K562 (cell line): ENCODE measurements around the gene EMC8. TPM values are rescaled to one million over a fixed set of nuclear protein-coding genes. Genes with fewer than 3 reads are reported as not detected.

Source experiments
- ATAC-seq: fragments of 200-7000 bp; cut with Tn5 transposase; 3 replicates; pipeline ENCODE4 v1.9.1; 2020; ENCODE audit warnings: moderate library complexity
- BruUV-seq: library from RNA; stranded (reverse); fragments of 400-500 nt; replicated peaks from 2 replicates; lab custom pipeline; 2021; lab: Mats Ljungman, UMichigan
- CTCF ChIA-PET: fragments of 300-600 bp; formaldehyde crosslinking; extraction: SDS; loops from one replicate; lab custom pipeline; 2021; ENCODE audit warnings: low intra/inter-chr PET ratio; lab: Yijun Ruan, JAX
- POLR2A ChIA-PET: fragments of 300-600, 350-650 bp; sonication (Branson Sonifier 250); formaldehyde crosslinking; extraction: SDS; loops from one replicate; lab custom pipeline; 2021; ENCODE audit warnings: antibody characterized with exemption, inconsistent platforms; lab: Yijun Ruan, JAX
- DNase-seq, 4 experiments: peaks; one replicate each; pipeline versions ENCODE4 v3.0.0 to v3.0.0-alpha.2; 2011 to 2018; ENCODE audit warnings: low spot score in 3 of 4, mixed read lengths in 3 of 4; ENCODE audit errors: extremely low read depth in 1 of 4
- FAIRE-seq: peaks from 2 replicates; lab custom pipeline; 2011; peaks lifted over from hg19 to GRCh38; lab: Jason Lieb, UNC
- H2AFZ ChIP-seq: 2 replicates; pipeline ENCODE4 v1.6.0; 2011; ENCODE audit warnings: low read depth, low read length, control low read depth, inconsistent platforms
- H3K27ac ChIP-seq: fragments of 200-600 bp; 3 replicates; pipeline ENCODE4 v1.8.0; 2011; ENCODE audit warnings: low read depth, mild to moderate bottlenecking, control low read depth, inconsistent platforms, low read length, moderate library complexity, mixed read lengths; ENCODE audit errors: extremely low read depth
- H3K27me3 ChIP-seq, 2 experiments: fragments of 300-600 bp in 1 of 2; 2 replicates in 1 of 2; 3 replicates in 1 of 2; pipeline versions ENCODE4 v1.6.0 to v1.8.0; 2011; ENCODE audit warnings: inconsistent platforms in 2 of 2, low read length in 2 of 2, mild to moderate bottlenecking in 1 of 2, mixed read lengths in 1 of 2, moderate library complexity in 1 of 2; ENCODE audit not compliant: control insufficient read depth in 2 of 2, insufficient read depth in 2 of 2
- H3K36me3 ChIP-seq: fragments of 300-600 bp; 3 replicates; pipeline ENCODE4 v1.8.0; 2011; ENCODE audit warnings: mild to moderate bottlenecking, low read length, inconsistent platforms; ENCODE audit not compliant: control insufficient read depth, insufficient read depth
- H3K4me1 ChIP-seq, 2 experiments: fragments of 200-600 bp in 1 of 2; replicated peaks in 1 of 2; 2 replicates in 1 of 2; 3 replicates in 1 of 2; pipeline versions ENCODE4 v1.5.1 to v1.8.0; 2011; ENCODE audit warnings: inconsistent platforms in 2 of 2, low read length in 2 of 2, mild to moderate bottlenecking in 1 of 2, mixed read lengths in 1 of 2, moderate library complexity in 1 of 2; ENCODE audit not compliant: control insufficient read depth in 2 of 2, insufficient read depth in 2 of 2
- H3K4me2 ChIP-seq: 2 replicates; pipeline ENCODE4 v1.6.1; 2011; ENCODE audit warnings: low read length, control low read depth, inconsistent platforms, mixed read lengths; ENCODE audit not compliant: insufficient read depth
- H3K4me3 ChIP-seq: fragments of 200-600 bp; sonication (generic), shearing (Covaris generic); 2 replicates; pipeline ENCODE4 v1.5.1; 2016; ENCODE audit warnings: control low read depth, inconsistent platforms
- H3K79me2 ChIP-seq: fragments of 200-600 bp; 3 replicates; pipeline ENCODE4 v1.8.0; 2011; ENCODE audit warnings: low read length, inconsistent platforms; ENCODE audit not compliant: control insufficient read depth, insufficient read depth
- H3K9ac ChIP-seq, 2 experiments: 2 replicates each; pipeline versions ENCODE4 v1.6.0 to v1.6.1; 2011; ENCODE audit warnings: low read depth in 2 of 2, low read length in 2 of 2, control low read depth in 1 of 2, inconsistent platforms in 1 of 2, mild to moderate bottlenecking in 1 of 2, mixed read lengths in 1 of 2; ENCODE audit not compliant: insufficient read depth in 1 of 2
- H3K9me1 ChIP-seq: one replicate; pipeline ENCODE4 v1.6.0; 2011; ENCODE audit warnings: inconsistent platforms, mild to moderate bottlenecking, low read length, moderate library complexity; ENCODE audit not compliant: control insufficient read depth, insufficient read depth
- H3K9me3 ChIP-seq: replicated peaks from 2 replicates; pipeline ENCODE4 v1.5.1; 2011; ENCODE audit warnings: low read depth, low read length, inconsistent platforms; ENCODE audit not compliant: control insufficient read depth, insufficient read depth
- H4K20me1 ChIP-seq: replicated peaks from 2 replicates; pipeline ENCODE4 v1.6.1; 2011; ENCODE audit warnings: low read length, inconsistent platforms, mixed read lengths; ENCODE audit not compliant: control insufficient read depth, insufficient read depth
- ARHGAP35 ChIP-seq: fragments of 450-650 bp; IDR thresholded peaks from 2 replicates; pipeline ENCODE4 v1.6.1; 2018; ENCODE audit not compliant: partially characterized antibody
- FOXK1 ChIP-seq: sonication (generic); formaldehyde crosslinking; IDR thresholded peaks from 2 replicates; pipeline ENCODE4 v1.8.0; 2022; ENCODE audit warnings: missing genetic modification reagents, mild to moderate bottlenecking, borderline replicate concordance
- GTF2F1 ChIP-seq: IDR thresholded peaks from 2 replicates; pipeline ENCODE4 v1.6.1; 2011; ENCODE audit warnings: low read depth, low read length, improper control_type of control experiment
- HNRNPK ChIP-seq: fragments of 200-400 bp; formaldehyde crosslinking; IDR thresholded peaks from one replicate; pipeline ENCODE4 v1.6.1; 2018; ENCODE audit warnings: mild to moderate bottlenecking, low read depth, low read length; ENCODE audit not compliant: poor library complexity, severe bottlenecking
- HNRNPLL ChIP-seq: fragments of 200-400 bp; formaldehyde crosslinking; IDR thresholded peaks from 2 replicates; pipeline ENCODE4 v1.6.1; 2017; ENCODE audit warnings: low read length, low read depth, mild to moderate bottlenecking; ENCODE audit not compliant: poor library complexity, severe bottlenecking
- LEF1 ChIP-seq: fragments of 450-650 bp; IDR thresholded peaks from 2 replicates; pipeline ENCODE4 v1.6.1; 2016; ENCODE audit warnings: mild to moderate bottlenecking
- NCOR1 ChIP-seq: fragments of 450-650 bp; IDR thresholded peaks from 2 replicates; pipeline ENCODE4 v1.6.1; 2016; ENCODE audit warnings: mild to moderate bottlenecking, moderate library complexity
- NFIC ChIP-seq: fragments of 450-650 bp; IDR thresholded peaks from 2 replicates; pipeline ENCODE4 v1.6.1; 2017; ENCODE audit warnings: mild to moderate bottlenecking, inconsistent platforms
- POLR2A ChIP-seq: fragments of 450-650 bp; conservative IDR thresholded peaks from 2 replicates; pipeline ENCODE4 v1.6.1; 2016
- RHOXF2B ChIP-seq: fragments of 250-450 bp; sonication (Bioruptor Pico); conservative IDR thresholded peaks from 2 replicates; pipeline ENCODE4 v1.5.1; 2021
- SAFB2 ChIP-seq: fragments of 200-400 bp; formaldehyde crosslinking; IDR thresholded peaks from 2 replicates; pipeline ENCODE4 v1.6.1; 2018; ENCODE audit warnings: borderline replicate concordance, low read length, low read depth, moderate library complexity; ENCODE audit not compliant: severe bottlenecking
- SLC30A9 ChIP-seq: fragments of 250-450 bp; sonication (Bioruptor Pico); IDR thresholded peaks from 2 replicates; pipeline ENCODE4 v1.8.0; 2022; ENCODE audit warnings: mild to moderate bottlenecking, moderate library complexity
- STAT6 ChIP-seq: sonication (generic); formaldehyde crosslinking; IDR thresholded peaks from 2 replicates; pipeline ENCODE4 v1.8.1; 2023; ENCODE audit warnings: mild to moderate bottlenecking, missing genetic modification reagents
- WHSC1 ChIP-seq: IDR thresholded peaks from one replicate; pipeline ENCODE4 v1.6.1; 2012; ENCODE audit warnings: low read length, control low read depth, inconsistent platforms
- ZBTB34 ChIP-seq: fragments of 250-450 bp; sonication (Bioruptor Pico); IDR thresholded peaks from 2 replicates; pipeline ENCODE4 v1.8.0; 2021; ENCODE audit warnings: mild to moderate bottlenecking, moderate library complexity
- ZFP91 ChIP-seq: sonication (generic); formaldehyde crosslinking; IDR thresholded peaks from 2 replicates; pipeline ENCODE4 v1.8.0; 2022; ENCODE audit warnings: mild to moderate bottlenecking, missing genetic modification reagents
- ZNF217 ChIP-seq: sonication (generic); formaldehyde crosslinking; IDR thresholded peaks from 2 replicates; pipeline ENCODE4 v1.8.0; 2022; ENCODE audit warnings: mild to moderate bottlenecking, missing genetic modification reagents
- WGBS: fragments of 100-300 bp; shearing (Covaris generic); methylation state at CpG from one replicate; pipeline ENCODE4 v1.1.6; 2016; ENCODE audit warnings: low coverage, mixed read lengths; ENCODE audit not compliant: insufficient coverage; ENCODE audit errors: missing lambda C conversion rate; 5-methylcytosine and 5-hydroxymethylcytosine counted together
- in situ Hi-C: fragments of 300-500 bp; cut with MboI; formaldehyde crosslinking; loops from 4 replicates; pipeline ENCODE4 v1.15.0; 2018; ENCODE audit warnings: inconsistent platforms, mixed read lengths
- intact Hi-C: fragments of 100-400 bp; cut with micrococcal nuclease; formaldehyde crosslinking; loops from 2 replicates; pipeline ENCODE4 v1.14.2; 2022
- polyA plus RNA-seq, 8 experiments: library from polyadenylated mRNA; depleted of rRNA in 4 of 8; stranded (reverse) in 5 of 8; unstranded in 3 of 8; fragments of >200 nt; fragmentation: Nextera tagmentation in 2 of 8; fragmentation: Illumina TruSeq in 1 of 8; extraction: Ambion mirVana in 2 of 8; extraction: Trizol in 1 of 8; gene quantifications; 2 replicates each; pipeline versions ENCODE4 v1.2.1 to v1.2.3, GENCODE V29; 2011 to 2014; ENCODE audit warnings: inconsistent platforms in 1 of 8, missing spikeins in 1 of 8
- total RNA-seq, 7 experiments: library from RNA; depleted of rRNA in 6 of 7; stranded (reverse); fragments of >200 nt in 6 of 7; fragmentation: Illumina TruSeq in 2 of 7; extraction: Trizol in 2 of 7; gene quantifications; 2 replicates each; pipeline versions ENCODE4 v1.2.1 to v1.2.3, GENCODE V29; 2011 to 2021; ENCODE audit warnings: low replicate concordance in 1 of 7

The EMC8 gene
- total and polyA plus RNA-seq, 9 of the 15 experiments (the other 6 are each of a cell fraction or from before 2014, with no cell fraction given), result 11.4 to 81.8 (median 48.6) TPM

- no peak for FAIRE-seq
- TF ChIP-seq GTF2F1, result no peak
- no peak for TF ChIP-seq STAT6
- TF ChIP-seq POLR2A, result no peak
- TF ChIP-seq ARHGAP35, result no peak
- no peak for TF ChIP-seq ZFP91
- TF ChIP-seq ZBTB34 (CRISPR knock-in tag), result no peak
- no peak for TF ChIP-seq NCOR1
- no peak for TF ChIP-seq FOXK1
- no peak for TF ChIP-seq SLC30A9 (CRISPR knock-in tag)
- TF ChIP-seq RHOXF2B, result no peak
- no peak for TF ChIP-seq LEF1
- no peak for TF ChIP-seq HNRNPLL
- no peak for TF ChIP-seq SAFB2
- TF ChIP-seq WHSC1, result no peak
- no peak for TF ChIP-seq ZNF217
- TF ChIP-seq HNRNPK, result no peak
- no peak for TF ChIP-seq NFIC
- no peak for DNase-seq
- POLR2A ChIA-PET, result no interaction called here
- peaks cover 3% of the 10 kb centered on the region for H3K9me1 ChIP-seq
- no peak overlapping the region for H3K9ac ChIP-seq
- H3K27me3 ChIP-seq, result peaks cover 56 to 85% of the 10 kb centered on the region in 2 experiments
- no peak for ATAC-seq
- no TSS peak for BruUV-seq
- no peaks in the 10 kb centered on the region for H3K79me2 ChIP-seq
- CTCF ChIA-PET, result no interaction called here
- intact Hi-C loops, result no loop called here
- no peak overlapping the region for H2AFZ ChIP-seq
- no peaks in the 10 kb centered on the region; the same call in 1 of the 2 replicates for H3K9me3 ChIP-seq
- H3K36me3 ChIP-seq, result no peaks in the 10 kb centered on the region
- no peak overlapping the region for H3K4me2 ChIP-seq
- H3K27ac ChIP-seq, result no peak overlapping the region
- 0% methylated on average over 23 of the region's 24 CpGs for WGBS
- H3K4me3 ChIP-seq, result no peak overlapping the region
- H3K4me1 ChIP-seq, result peaks cover 0 to 5% of the 10 kb centered on the region in 2 experiments; a peak in 2 of 5 replicates
- peaks cover 3% of the 10 kb centered on the region; the same call in 1 of the 2 replicates for H4K20me1 ChIP-seq
- in situ Hi-C loops, result no loop called here
Observed at GRCh38 chr16:85839681-85840240, 40.4 kb upstream of the EMC8 start.
